UCSD-AML1 (cell line): ENCODE data around the gene ARL17A.
"Not testable (repeated sequence)": the region's sequence is repeated elsewhere in the genome, so short reads cannot be mapped to it uniquely, and the experiment has no call there.

ENCODE experiments used
- DNase-seq: peaks from one replicate; lab custom pipeline; 2025; ENCODE audit not compliant: unreplicated experiment; lab: John Stamatoyannopoulos, UW

Gene ARL17A

DNA sequence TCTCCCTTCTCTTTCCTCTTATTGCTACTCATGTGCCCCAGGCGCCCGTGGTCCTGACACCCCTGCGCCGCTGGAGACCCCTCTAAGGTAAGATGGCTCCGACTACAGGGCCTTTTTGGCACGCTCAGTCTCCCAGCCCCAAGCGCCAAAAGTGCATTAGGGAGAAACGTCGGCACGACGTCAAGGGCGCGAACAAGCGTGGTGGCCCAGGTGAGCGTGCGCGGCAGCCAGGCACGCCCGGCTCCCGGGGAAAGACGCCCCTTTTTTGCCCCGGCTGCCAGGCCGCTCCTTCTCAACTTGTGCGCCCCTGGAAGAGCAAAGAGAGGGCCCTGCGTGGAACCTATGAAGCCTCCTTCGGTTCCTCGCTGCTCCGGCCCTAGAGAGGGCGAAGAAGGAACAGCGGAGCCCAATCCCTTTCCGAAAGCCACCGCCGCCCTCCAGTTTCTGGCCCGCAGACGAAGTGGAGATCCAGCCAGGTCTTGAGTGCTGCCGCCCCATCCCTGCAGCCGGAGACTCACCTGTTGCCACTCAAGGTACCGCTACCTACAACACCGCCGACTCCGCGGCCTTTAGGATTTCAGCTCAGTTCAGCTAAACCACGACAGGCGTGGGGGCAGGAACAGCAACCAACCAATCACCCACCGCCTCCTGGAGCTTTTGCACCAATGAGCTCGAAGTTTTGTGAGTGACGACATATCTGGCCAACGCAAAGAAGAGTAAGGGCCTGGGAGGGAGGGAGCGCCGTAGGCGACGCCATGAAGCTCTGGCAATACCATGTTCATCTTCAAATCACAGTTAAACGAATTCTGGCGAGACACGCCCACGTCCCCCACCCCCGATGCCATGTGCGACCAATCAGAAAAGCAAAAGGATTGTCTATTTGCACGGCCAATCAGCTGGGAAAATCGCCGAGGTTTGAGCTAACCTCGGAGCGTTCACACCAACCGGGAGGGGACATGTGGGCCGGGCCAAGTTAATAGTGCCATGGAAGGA lies at the start of gene ARL17A:
Gene ARL17A, minus strand, starts transcription at position 609 of the 993 bp plus-strand sequence. CDS start 3,369 bp downstream, outside the sequence.
- not testable (repeated sequence) for DNase-seq

DNA sequence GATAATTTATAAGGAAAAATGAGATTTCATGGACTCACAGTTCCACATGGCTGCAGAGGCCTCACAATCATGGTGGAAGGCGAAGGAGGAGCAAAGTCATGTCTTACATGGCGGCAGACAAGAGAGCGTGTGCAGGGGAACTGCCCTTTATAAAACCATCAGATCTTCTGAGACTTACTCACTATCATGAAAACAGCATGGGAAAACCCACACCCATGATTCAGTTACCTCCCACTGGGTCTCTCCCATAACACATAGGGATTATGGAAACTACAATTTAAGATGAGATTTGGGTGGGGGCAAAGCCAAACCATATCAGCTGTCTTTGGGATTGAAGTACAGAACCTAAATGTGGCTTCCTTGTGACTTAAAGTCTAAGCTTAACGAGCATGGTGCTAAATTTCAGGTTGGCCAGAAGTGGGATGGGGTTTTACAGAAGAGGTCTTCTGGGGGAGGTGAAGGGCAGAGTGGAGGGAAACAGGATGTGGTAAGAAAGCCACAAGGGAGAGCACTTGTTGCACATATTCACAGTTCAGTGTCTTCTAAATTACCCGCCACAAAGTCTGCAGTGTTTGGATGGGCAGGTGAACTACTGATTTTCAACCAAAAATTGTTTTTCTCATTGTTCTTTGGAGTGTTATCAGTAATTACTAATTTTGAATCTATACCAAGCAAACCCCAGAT lies 49.4 kb upstream of the ARL17A start:
- DNase-seq: not testable (repeated sequence)

DNA sequence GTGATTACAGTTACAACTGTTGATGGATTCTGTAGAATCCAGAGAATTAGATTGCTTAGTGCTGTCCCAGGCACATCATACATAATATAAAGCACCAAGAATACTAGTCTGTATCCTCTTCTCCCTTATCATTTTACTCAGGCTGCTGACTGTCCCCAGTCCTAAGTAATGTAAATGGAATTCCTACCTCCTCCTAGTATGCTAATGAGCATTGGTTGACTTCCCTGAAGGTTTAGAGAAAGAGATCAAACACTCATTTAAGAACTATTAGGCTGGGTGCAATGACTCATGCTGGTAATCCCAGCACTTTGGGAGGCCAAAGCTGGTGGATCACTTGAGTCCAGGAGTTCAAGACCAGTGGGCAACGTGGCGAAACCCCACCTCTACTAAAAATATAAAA lies 48.0 kb upstream of the ARL17A start:
- not testable (repeated sequence) for DNase-seq

DNA sequence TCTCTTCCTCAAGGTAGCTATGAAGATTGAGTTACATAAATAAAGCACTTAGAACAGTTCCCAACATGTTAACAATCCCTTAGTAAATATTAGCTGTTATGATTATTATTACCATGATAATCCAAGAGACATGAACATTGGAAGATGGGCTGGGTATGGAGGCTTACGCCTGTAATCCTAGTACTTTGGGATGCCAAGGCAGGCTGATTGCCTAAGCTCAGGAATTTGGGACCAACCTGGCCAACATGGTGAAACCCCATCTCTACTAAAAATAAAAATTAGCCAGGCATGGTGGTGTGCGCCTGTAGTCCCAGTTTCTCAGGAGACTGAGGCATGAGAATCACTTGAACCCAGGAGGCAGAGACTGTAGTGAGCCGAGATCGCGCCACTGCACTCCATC lies 45.2 kb upstream of the ARL17A start:
- not testable (repeated sequence) for DNase-seq

DNA sequence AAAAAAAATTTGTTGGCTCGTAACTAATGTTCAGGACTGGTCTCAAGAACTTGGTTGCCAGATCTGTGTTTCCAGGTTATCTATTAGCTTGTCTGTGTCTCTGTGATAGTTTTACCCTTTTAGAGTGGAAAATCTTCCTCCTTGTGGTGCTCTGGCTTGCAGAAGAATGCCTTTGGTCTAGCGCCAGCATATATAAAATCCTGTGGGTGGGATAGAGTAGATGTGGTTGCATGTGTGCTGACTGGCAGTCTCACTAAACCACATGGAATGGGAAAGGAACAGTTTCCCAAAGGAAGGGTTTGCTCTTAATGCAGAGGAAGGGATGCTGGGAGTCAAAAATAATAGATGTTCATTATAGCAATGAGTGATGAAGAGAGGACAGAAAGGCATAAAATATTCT lies 44.3 kb upstream of the ARL17A start:
- DNase-seq: not testable (repeated sequence)

DNA sequence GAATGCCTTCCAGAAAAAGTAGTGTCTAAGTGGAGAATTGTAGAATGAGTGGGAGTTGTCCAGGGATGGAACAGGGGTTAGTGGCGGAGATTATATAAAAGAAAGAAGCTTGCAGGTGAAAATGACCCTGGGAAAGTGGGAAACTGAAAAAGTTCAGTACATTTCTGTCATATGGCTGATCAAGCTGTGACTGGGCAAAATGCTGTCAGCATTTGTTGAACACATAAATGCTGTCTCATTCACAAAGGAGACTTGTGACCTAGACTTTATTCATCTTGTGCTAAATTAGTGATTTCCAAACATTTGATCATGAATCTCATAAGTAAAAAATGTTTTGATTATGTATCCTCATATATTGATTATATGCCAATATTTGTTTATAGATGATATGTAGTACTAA lies 39.5 kb upstream of the ARL17A start:
- DNase-seq: not testable (repeated sequence)

DNA sequence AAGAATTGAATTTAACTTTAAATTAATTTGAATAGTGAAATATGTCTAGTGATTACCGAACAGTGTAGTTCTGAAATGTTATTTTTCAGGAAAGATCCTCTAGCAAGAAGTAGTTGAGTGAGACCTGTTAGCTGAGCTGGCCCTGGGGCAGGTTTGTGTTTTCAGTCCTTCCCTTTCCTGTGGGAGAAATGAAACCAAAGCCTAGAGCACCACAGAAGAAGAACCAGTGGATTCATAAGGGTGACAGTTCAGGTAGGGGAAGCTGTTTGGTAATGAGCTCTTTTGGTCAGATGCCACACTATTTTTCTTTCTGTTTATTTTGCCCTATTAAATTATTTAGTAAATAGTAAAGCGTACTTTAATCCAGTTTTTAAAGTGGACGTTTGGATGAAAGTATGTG lies 37.6 kb upstream of the ARL17A start:
- not testable (repeated sequence) for DNase-seq

DNA sequence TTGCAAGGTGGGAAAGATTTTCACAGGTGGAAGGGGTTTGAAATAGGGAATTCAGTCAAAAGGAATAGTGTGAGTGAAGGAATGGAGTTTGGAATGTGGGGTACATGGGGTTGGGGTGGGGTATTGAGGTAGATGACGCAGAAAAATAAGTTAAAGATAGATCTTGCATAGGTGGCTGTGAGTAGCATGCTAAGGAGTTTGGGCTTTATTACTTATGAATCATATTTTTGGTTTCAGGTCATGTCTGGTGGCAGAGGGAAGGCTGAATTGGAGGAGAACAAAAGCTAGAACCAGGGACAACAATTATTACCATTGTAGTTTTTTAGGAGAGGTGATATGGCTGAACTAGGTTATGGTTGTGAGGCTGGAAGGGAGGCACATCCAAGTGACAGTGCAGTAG lies 34.4 kb upstream of the ARL17A start:
- DNase-seq: not testable (repeated sequence)

DNA sequence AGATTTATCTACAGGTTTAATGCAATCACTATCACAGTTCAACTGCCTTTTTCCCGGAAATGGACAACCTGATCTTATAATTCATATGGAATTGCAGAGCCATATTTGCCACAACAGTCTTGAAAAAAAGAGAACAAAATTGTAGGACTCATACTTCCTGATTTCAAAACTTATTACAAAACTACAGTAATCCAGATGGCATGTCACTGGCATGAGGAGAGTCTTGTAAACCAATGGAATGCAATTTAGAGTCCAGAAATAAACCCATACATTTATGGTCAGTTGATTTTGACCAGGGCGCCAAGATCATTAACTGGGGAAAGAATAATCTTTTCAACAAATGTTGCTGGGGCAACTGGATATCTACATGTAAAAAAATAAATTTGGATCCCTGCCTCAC lies 31.8 kb upstream of the ARL17A start:
- DNase-seq: not testable (repeated sequence)

DNA sequence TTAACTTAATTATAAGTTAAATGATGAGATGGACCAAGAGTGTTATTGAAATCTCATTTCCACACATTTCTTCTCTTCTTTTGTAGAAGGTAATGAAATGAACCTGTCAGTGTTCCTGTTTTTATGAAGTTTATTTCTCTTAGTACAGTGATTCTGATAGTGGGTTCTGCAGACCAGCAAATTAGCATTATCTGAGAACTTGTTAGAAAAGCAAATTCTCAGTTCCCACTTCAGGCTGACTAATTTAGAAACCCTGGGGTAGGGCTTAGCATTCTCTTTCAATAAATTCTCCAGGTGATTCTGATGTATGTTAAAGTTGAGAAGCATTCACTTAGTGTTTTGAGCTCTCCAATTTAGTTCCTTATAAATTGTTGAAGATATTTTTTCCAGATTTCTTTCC lies 23.6 kb upstream of the ARL17A start:
- DNase-seq: not testable (repeated sequence)

DNA sequence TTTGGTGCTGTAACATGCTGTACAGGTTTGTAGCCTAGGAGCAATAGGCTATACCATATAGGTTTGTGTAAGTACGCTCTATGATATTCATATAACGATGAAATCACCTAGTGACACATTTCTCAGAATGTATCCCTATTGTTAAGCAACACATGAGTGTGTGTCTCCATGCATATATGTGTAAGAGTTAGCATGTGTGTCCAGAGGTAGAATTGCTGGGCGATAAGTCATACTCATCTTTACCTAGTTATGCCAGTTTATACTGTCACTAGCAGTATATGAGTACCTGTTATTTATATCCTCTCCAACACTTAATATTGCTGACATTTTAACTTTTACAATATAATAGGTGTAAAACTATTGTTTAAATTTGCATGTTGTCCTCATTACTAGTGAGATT lies 21.3 kb upstream of the ARL17A start:
- DNase-seq: not testable (repeated sequence)

DNA sequence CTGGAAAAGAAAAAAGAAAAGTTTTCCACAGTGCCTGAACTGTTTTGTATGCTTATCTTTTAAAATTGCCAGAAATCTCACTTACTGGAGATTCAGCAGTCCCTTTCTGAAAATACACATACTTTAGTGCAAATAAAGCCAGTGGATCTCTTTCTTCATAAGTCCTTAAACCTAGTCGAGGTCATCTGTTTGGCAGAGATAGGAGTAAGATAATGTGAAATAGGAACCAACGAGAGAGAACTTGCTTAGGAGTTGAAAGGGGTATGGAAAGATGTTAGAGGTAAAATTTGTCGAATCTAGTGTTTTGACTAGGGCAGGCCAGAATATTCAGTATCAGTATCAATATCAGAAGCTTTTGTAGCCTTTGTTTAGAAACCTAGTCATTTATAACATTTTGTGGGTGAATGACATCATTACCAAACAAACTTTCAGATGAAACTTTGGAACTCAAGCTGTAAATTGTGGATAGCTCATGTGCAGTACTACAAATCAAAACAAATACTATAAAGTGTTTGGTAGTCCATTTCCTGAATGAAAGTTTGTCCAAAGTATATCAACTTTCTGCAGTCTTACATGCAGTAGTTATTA lies 18.9 kb upstream of the ARL17A start:
- DNase-seq: not testable (repeated sequence)

DNA sequence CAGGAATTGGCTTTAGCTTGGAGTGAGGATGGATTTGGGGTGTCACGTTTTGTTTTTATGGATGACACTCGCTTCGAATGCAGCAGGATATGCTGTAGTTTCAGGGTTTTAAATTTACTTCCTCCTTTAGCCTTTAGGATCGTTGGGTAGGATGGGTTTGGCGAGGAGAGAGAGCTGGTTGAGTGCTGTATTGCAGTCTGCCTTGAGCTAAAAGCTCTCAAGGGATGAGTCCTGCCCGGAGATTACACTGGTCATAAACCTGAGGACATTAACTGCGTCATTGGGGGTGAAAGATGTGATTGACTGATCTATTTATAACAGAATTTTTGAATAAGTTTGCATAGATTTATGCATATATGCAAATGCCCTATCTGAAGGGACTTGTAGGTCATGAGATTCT lies 11.8 kb upstream of the ARL17A start:
- DNase-seq: not testable (repeated sequence)

DNA sequence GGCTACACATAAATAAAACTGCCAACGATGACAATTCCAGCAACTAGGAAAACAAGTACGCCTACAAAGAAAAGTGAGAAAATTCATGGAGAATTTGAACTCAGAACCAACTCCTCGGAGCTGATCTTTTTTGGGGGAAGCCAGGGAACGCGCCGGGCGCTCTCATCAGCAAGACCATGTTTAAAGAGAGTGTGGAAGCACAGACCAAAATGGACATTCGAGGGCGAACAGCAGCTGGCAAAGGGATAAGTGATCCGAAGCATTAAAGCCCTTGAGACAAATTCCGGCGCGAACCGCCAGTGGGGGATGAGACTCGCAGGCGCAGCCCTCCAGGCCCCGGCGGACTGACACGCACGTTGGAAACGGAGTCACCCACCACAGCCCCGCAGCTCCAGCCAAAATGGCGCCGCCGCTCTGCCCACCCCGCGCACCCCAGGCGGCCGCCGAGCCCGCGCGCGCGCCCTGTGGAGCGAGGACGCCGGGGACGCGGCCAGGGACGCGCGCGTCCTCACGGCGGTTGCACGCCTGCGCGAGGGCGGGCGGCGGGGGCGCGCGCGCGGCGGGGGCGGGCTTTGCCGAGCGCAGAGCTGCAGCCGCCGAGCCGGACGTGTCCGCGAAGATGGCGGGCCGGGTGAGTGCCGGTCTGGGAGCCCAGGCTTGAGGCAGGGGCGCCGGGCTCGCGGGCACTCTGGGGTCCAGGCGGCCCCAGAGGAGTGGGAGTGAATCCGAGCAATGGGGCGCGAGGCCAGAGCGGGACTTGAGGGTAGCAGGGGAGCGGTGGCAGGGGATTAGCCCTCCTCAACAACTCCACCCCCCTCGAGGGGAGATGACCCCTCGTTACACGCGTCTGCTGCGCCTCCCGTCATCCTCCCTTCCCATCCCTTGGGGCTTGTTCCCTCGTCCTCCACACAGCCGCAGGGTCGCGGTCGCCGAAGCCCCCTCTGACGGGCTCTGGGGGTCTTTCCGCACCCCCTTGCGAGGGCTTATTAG lies 11.0 kb upstream of the ARL17A start, which contains the start of gene NSF:
Gene NSF, plus strand, starts transcription at position 513 of the 990 bp plus-strand sequence. Its CDS starts 107 bp downstream, at position 620.
- DNase-seq: not testable (repeated sequence)

DNA sequence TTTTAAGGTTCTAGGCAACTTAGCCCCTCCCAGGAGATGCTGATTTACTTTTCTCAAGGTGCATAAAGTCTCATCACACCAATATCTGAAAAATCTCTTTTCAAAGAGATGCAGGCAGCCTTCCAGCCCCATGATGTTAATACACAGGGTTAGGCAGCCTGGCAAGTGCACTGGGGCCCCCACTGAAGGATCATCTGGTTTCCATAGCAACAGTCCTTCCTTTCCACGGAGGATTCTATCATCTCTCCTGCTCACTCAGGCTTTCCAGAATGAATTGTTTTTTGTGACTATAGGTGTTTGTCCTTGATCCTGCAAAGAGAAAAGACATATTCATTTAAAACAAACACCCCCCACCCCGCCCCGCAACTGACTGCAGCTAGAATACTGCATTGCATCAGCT lies 6.0 kb upstream of the ARL17A start:
- not testable (repeated sequence) for DNase-seq

DNA sequence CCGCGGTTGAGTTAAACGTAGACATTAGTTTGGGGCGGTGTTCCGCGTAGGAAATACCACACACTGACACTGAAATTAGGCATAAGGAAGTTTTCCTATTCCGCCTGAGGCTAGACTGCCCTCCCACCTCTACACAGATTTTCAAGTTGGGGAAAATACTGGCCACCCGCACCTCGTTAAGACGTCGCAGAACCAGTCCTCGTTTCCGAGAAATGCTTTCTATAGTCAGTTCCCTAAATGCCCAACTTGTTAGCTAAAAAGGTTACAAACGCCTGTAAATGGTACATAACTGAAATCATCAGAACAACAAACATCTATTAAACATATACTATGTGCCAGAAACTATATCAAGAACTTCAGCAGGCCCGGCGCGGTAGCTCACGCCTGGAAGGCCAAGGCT lies 591 bp upstream of the ARL17A start:
- not testable (repeated sequence) for DNase-seq

DNA sequence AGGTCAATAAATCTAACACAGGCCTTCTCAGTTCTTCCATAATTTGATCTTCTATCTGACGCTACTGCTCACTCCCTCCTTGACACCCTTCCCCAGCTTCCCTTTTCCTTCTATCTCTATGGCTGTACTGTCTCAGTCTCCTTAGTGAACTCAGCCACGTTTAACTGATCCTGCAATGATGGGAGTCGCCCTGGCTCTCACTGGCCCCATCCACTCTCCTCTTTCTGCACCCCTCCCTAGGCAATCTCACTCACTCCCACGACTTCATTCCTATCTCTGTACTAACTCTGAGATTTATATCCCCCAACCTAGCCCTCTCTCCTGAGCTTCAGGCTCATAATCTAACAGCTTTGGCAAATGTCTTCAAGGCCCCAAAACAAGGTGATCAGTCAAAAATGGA lies 7.7 kb downstream of the ARL17A start:
- not testable (repeated sequence) for DNase-seq

DNA sequence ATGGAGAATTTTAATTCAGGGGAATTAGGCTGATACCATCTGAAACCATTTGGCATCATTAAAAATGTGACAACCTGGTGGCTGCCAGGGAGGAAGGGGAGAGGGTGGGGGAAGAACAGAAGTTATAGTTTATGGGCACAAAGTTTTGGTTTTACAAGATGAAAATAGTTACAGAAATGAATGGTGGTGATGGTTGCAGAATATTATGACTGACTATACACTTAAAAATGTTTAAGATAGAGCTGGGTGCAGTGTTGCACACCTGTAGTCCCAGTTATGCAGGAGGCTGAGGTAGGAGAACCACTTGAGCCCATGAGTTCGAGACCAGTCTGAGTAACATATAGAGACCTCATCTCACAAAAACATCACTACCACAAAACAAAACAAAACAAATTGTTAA lies 12.5 kb downstream of the ARL17A start:
- not testable (repeated sequence) for DNase-seq

DNA sequence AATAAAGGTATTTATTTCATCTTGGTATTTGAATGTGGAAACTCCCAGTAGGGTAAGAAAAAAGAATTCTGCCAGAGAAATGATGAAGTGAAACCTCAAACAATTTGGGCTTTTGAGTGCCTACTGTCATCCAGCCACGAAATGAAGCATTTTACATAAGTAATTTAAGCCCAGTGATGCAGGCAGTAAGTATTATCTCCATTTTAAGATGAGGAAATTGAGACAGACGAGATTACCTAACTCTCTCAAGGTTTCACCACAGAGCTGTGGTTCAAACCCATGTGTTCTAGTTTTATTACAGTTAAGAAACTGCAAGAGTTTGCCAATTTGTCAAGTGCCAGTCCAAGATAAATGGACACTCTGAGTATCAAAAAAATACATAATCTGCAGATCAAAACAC lies 13.2 kb downstream of the ARL17A start:
- DNase-seq: not testable (repeated sequence)

DNA sequence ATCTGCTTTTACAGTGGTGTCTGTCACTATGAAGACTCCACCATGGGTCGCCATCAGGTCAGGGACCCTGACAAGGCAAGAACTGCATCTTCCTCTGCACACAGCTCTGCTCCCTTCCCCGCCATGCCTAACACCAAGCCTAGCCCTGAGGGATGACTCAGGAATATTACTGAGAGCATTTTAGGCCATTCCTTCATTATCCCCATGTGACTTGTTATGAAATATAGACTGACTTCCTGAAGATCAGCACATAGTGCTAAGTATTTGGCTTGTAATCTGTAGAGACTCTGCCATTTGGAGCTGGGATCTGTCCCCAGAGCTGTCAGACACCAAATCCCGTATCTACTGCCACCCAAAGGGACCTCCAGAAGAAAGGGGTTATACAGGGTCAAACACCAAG lies 19.4 kb downstream of the ARL17A start:
- not testable (repeated sequence) for DNase-seq
